Measurements from ENCODE around the gene HRH1. TPM values are rescaled to one million over a fixed set of nuclear protein-coding genes. Genes with fewer than 3 reads are reported as not detected.
"Not testable (repeated sequence)": the region's sequence is repeated elsewhere in the genome, so short reads cannot be mapped to it uniquely, and the experiment has no call there.

The HRH1 gene
- total RNA-seq, 1 donor from 2014 or later: 2.6 TPM

DNA sequence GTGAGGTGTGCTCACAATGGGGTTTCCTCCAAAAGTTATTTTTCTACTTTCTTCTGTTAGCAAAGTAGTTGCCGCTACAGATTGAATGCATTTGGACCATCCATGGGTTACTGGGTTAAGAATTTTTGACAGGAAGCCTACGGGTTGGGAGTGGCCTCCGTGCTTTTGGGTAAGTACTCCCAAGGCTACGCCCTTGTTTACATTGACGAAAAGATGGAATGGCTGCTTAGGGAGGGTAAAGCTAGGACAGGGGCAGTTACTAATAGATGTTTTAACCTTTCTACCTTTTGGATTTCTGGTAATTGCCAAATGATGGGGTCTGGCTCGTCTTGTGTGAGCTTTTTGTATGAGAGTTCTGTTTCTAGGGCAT lies 97.5 kb downstream of the HRH1 start:
- TF ChIP-seq, protein P1, sequence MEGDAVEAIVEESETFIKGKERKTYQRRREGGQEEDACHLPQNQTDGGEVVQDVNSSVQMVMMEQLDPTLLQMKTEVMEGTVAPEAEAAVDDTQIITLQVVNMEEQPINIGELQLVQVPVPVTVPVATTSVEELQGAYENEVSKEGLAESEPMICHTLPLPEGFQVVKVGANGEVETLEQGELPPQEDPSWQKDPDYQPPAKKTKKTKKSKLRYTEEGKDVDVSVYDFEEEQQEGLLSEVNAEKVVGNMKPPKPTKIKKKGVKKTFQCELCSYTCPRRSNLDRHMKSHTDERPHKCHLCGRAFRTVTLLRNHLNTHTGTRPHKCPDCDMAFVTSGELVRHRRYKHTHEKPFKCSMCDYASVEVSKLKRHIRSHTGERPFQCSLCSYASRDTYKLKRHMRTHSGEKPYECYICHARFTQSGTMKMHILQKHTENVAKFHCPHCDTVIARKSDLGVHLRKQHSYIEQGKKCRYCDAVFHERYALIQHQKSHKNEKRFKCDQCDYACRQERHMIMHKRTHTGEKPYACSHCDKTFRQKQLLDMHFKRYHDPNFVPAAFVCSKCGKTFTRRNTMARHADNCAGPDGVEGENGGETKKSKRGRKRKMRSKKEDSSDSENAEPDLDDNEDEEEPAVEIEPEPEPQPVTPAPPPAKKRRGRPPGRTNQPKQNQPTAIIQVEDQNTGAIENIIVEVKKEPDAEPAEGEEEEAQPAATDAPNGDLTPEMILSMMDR (IDR thresholded peaks at IDR 0.05; ENCODE audit: insufficient read depth, low read length, severe bottlenecking): no peak
- H3K36me3 ChIP-seq (ENCODE audit: control insufficient read depth, insufficient read depth, low read length): no peaks in the 10 kb centered on the region
- no peak for DNase-seq (ENCODE audit: low read depth)

DNA sequence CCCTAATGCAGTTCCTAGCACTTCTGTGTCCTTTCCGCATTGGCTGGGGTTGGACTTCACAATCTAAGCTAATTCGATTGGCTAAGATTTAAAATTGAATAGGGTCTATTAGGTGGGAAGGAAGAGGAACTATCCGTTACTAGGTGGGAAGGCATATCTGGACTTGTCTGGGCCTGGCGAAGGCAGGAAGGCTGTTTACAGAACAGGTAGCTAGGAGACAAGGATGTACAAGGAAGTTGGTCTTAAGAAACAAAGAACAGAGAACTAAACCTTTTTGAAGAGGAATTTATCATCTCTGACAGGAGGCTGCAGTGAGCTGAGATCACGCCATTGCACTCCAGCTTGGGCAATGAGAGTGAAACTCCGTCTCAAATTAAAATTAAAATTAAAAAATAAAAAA lies 100.6 kb downstream of the HRH1 start:
- TF ChIP-seq, protein P1 (IDR thresholded peaks at IDR 0.05; ENCODE audit: insufficient read depth, low read length, severe bottlenecking): no peak
- Histone ChIP-seq H3K27me3 (ENCODE audit: control insufficient read depth, insufficient read depth, low read length) (no peaks in the 10 kb centered on the region), H3K36me3 (ENCODE audit: control insufficient read depth, insufficient read depth, low read length) (peaks cover 9% of the 10 kb centered on the region), H3K4me3 (ENCODE audit: low read depth, low read length) (no peak overlapping the region)
- DNase-seq (ENCODE audit: low read depth) (peak; percentile 93), FAIRE-seq (no peak)

More for the DNA sequence above, 97.5 kb downstream of the HRH1 start:
- no peaks in the 10 kb centered on the region for H3K27me3 ChIP-seq (ENCODE audit: control insufficient read depth, insufficient read depth, low read length)
- no peak for FAIRE-seq
- no peak overlapping the region for H3K4me3 ChIP-seq (ENCODE audit: low read depth, low read length)

GRCh38 chr3:11255537-11255936 lies 101.2 kb downstream of the HRH1 start:
- peaks cover 11% of the 10 kb centered on the region for H3K36me3 ChIP-seq (ENCODE audit: control insufficient read depth, insufficient read depth, low read length)
- H3K4me3 ChIP-seq (ENCODE audit: low read depth, low read length); H3K27me3 ChIP-seq (ENCODE audit: control insufficient read depth, insufficient read depth, low read length); FAIRE-seq; DNase-seq (ENCODE audit: low read depth): not testable (repeated sequence)

DNA sequence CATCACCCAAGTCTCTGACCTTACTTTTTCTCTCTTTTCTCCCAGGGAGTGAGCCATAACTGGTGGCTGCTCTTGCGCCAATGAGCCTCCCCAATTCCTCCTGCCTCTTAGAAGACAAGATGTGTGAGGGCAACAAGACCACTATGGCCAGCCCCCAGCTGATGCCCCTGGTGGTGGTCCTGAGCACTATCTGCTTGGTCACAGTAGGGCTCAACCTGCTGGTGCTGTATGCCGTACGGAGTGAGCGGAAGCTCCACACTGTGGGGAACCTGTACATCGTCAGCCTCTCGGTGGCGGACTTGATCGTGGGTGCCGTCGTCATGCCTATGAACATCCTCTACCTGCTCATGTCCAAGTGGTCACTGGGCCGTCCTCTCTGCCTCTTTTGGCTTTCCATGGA lies 104.7 kb downstream of the HRH1 start:
- Histone ChIP-seq H3K36me3 (ENCODE audit: control insufficient read depth, insufficient read depth, low read length) (peaks cover 11% of the 10 kb centered on the region), H3K27me3 (ENCODE audit: control insufficient read depth, insufficient read depth, low read length) (no peaks in the 10 kb centered on the region), H3K4me3 (ENCODE audit: low read depth, low read length) (no peak overlapping the region)
- FAIRE-seq: peak; percentile 83
- TF ChIP-seq, protein P1 (IDR thresholded peaks at IDR 0.05; ENCODE audit: insufficient read depth, low read length, severe bottlenecking): no peak
- DNase-seq (ENCODE audit: low read depth): no peak

- TF ChIP-seq, protein P1 (IDR thresholded peaks at IDR 0.05; ENCODE audit: insufficient read depth, low read length, severe bottlenecking): no peak
- peaks cover 11% of the 10 kb centered on the region for H3K36me3 ChIP-seq (ENCODE audit: control insufficient read depth, insufficient read depth, low read length)
- no peak for FAIRE-seq
Measured at GRCh38 chr3:11260460-11260859, 106.2 kb downstream of the HRH1 start.

GRCh38 chr3:11269007-11269406 lies 114.7 kb downstream of the HRH1 start:
- no peak for FAIRE-seq
- H3K36me3 ChIP-seq (ENCODE audit: control insufficient read depth, insufficient read depth, low read length): no peaks in the 10 kb centered on the region
- DNase-seq (ENCODE audit: low read depth): no peak
- no peaks in the 10 kb centered on the region for H3K27me3 ChIP-seq (ENCODE audit: control insufficient read depth, insufficient read depth, low read length)
- no peak overlapping the region for H3K4me3 ChIP-seq (ENCODE audit: low read depth, low read length)
- TF ChIP-seq, protein P1 (IDR thresholded peaks at IDR 0.05; ENCODE audit: insufficient read depth, low read length, severe bottlenecking): no peak

More at GRCh38 chr3:11260460-11260859, 106.2 kb downstream of the HRH1 start:
- DNase-seq (ENCODE audit: low read depth): no peak
- H3K27me3 ChIP-seq (ENCODE audit: control insufficient read depth, insufficient read depth, low read length): no peaks in the 10 kb centered on the region
- H3K4me3 ChIP-seq (ENCODE audit: low read depth, low read length): no peak overlapping the region
